Endodermal cell (in vitro differentiated cells): Measurements from ENCODE around the gene SLC38A10. TPM values are rescaled to one million over a fixed set of nuclear protein-coding genes. Genes with fewer than 3 reads are reported as not detected.

Source experiments
- DNase-seq: peaks from one replicate; pipeline ENCODE4 v3.0.0-alpha.2; 2017
- H3K27ac ChIP-seq: 2 replicates; pipeline ENCODE4 v1.5.1; 2013; ENCODE audit warnings: mild to moderate bottlenecking, low read depth, low read length, moderate library complexity
- H3K27me3 ChIP-seq: 2 replicates; pipeline ENCODE4 v1.6.1; 2013; ENCODE audit warnings: mild to moderate bottlenecking, low read length, moderate library complexity; ENCODE audit not compliant: insufficient read depth, control insufficient read depth, poor library complexity, severe bottlenecking
- H3K36me3 ChIP-seq: 2 replicates; pipeline ENCODE4 v1.7.0; 2013; ENCODE audit warnings: mild to moderate bottlenecking, low read length, moderate library complexity; ENCODE audit not compliant: control insufficient read depth, insufficient read depth
- H3K4me1 ChIP-seq: one replicate; pipeline ENCODE4 v1.7.0; 2013; ENCODE audit warnings: low read length; ENCODE audit not compliant: control insufficient read depth, insufficient read depth
- H3K4me3 ChIP-seq: 2 replicates; pipeline ENCODE4 v1.5.1; 2013; ENCODE audit warnings: mild to moderate bottlenecking, low read length, moderate library complexity
- H3K9ac ChIP-seq: 2 replicates; pipeline ENCODE4 v1.6.1; 2013; ENCODE audit warnings: mild to moderate bottlenecking, low read length, moderate library complexity; ENCODE audit not compliant: poor library complexity, severe bottlenecking; ENCODE audit errors: extremely low read depth
- H3K9me3 ChIP-seq: 2 replicates; pipeline ENCODE4 v1.6.1; 2013; ENCODE audit warnings: mild to moderate bottlenecking, low read length, moderate library complexity; ENCODE audit not compliant: control insufficient read depth
- H3K27ac Mint-ChIP-seq: 2 replicates; pipeline ENCODE4 v1.8.0; 2020; ENCODE audit warnings: mixed read lengths
- H3K27me3 Mint-ChIP-seq: 2 replicates; pipeline ENCODE4 v1.8.0; 2021; ENCODE audit warnings: mild to moderate bottlenecking, mixed read lengths; ENCODE audit not compliant: insufficient read depth
- H3K36me3 Mint-ChIP-seq: 2 replicates; pipeline ENCODE4 v1.8.0; 2020; ENCODE audit warnings: low read depth, mixed read lengths
- H3K4me1 Mint-ChIP-seq: 2 replicates; pipeline ENCODE4 v1.8.0; 2020; ENCODE audit warnings: mixed read lengths
- H3K4me3 Mint-ChIP-seq: 2 replicates; pipeline ENCODE4 v1.8.0; 2020; ENCODE audit warnings: mild to moderate bottlenecking, moderate library complexity, mixed read lengths
- H3K9me3 Mint-ChIP-seq: 2 replicates; pipeline ENCODE4 v1.8.0; 2020; ENCODE audit warnings: mild to moderate bottlenecking, mixed read lengths
- CTCF ChIP-seq: fragments of 200-600 bp; sonication (generic); conservative IDR thresholded peaks from 2 replicates; pipeline ENCODE4 v1.5.0; 2021; ENCODE audit warnings: antibody characterized with exemption, mild to moderate bottlenecking
- WGBS, 2 experiments: methylation state at CpG; one replicate each; pipeline versions ENCODE4 v1.1.5 to v1.1.7; 2013; ENCODE audit warnings: missing lambda C conversion rate in 2 of 2, mixed read lengths in 1 of 2; ENCODE audit not compliant: insufficient coverage in 1 of 2, insufficient read length in 1 of 2; 5-methylcytosine and 5-hydroxymethylcytosine counted together
- total RNA-seq, 2 donors: library from RNA; stranded (reverse); fragmentation: NEBNext Ultra II Directional in 1 of 2; extraction: Animal tissue kit (Norgen Biotek cat#: 25700) in 1 of 2; gene quantifications; 2 replicates in 1 of 2; 3 replicates in 1 of 2; pipeline ENCODE4 v1.2.1, GENCODE V29; 2021

SLC38A10 gene
- total RNA-seq, 2 donors from 2014 or later: 60.2 to 90.3 TPM

GRCh38 chr17:81242421-81243332 lies 52.4 kb downstream of the SLC38A10 start:
- Mint-ChIP-seq H3K36me3 (peaks cover 4% of the 10 kb centered on the region), H3K9me3 (no peaks in the 10 kb centered on the region), H3K27ac (no peak overlapping the region), H3K4me3 (no peak overlapping the region), H3K4me1 (peaks cover 6% of the 10 kb centered on the region), H3K27me3 (no peaks in the 10 kb centered on the region)
- DNase-seq: no peak
- TF ChIP-seq CTCF: no peak
- WGBS, 2 experiments: 90 to 94% methylated on average over 25 to 30 of the region's 33 CpGs
- Histone ChIP-seq H3K36me3 (peaks cover 6% of the 10 kb centered on the region), H3K9me3 (no peaks in the 10 kb centered on the region), H3K4me3 (no peak overlapping the region), H3K9ac (no peak overlapping the region), H3K27me3 (no peaks in the 10 kb centered on the region), H3K27ac (no peak overlapping the region), H3K4me1 (peaks cover 5% of the 10 kb centered on the region)

GRCh38 chr17:81241648-81242420 lies 53.3 kb downstream of the SLC38A10 start:
- Mint-ChIP-seq H3K36me3 (peaks cover 4% of the 10 kb centered on the region), H3K4me3 (peak overlapping the region; percentile 22), H3K27me3 (no peaks in the 10 kb centered on the region), H3K9me3 (no peaks in the 10 kb centered on the region), H3K27ac (no peak overlapping the region), H3K4me1 (peaks cover 7% of the 10 kb centered on the region)
- Histone ChIP-seq H3K4me1 (peaks cover 7% of the 10 kb centered on the region), H3K9me3 (no peaks in the 10 kb centered on the region), H3K9ac (no peak overlapping the region), H3K27ac (no peak overlapping the region), H3K27me3 (no peaks in the 10 kb centered on the region), H3K4me3 (no peak overlapping the region), H3K36me3 (peaks cover 6% of the 10 kb centered on the region)
- WGBS, 2 experiments: 66 to 75% methylated on average over 15 to 26 of the region's 26 CpGs
- peak; percentile 96 for TF ChIP-seq CTCF
- DNase-seq: peak; percentile 97

GRCh38 chr17:81241203-81241602 lies 53.9 kb downstream of the SLC38A10 start:
- Histone ChIP-seq H3K4me3 (no peak overlapping the region), H3K9ac (no peak overlapping the region), H3K4me1 (peaks cover 7% of the 10 kb centered on the region), H3K27ac (no peak overlapping the region), H3K9me3 (no peaks in the 10 kb centered on the region), H3K36me3 (peaks cover 6% of the 10 kb centered on the region), H3K27me3 (no peaks in the 10 kb centered on the region)
- WGBS, 2 experiments: 91 to 95% methylated on average over 8 to 10 of the region's 10 CpGs
- H3K27me3 Mint-ChIP-seq: no peaks in the 10 kb centered on the region
- peaks cover 4% of the 10 kb centered on the region for H3K36me3 Mint-ChIP-seq
- H3K4me3 Mint-ChIP-seq: peak overlapping the region; percentile 82
- TF ChIP-seq CTCF: no peak
- no peak for DNase-seq
- no peak overlapping the region for H3K27ac Mint-ChIP-seq
- peaks cover 7% of the 10 kb centered on the region for H3K4me1 Mint-ChIP-seq
- no peaks in the 10 kb centered on the region for H3K9me3 Mint-ChIP-seq
